Measurements from ENCODE around the gene MET. TPM values are rescaled to one million over a fixed set of nuclear protein-coding genes. Genes with fewer than 3 reads are reported as not detected.

MET gene
- total RNA-seq, 1 experiment from 2014 or later: 5.0 TPM

DNA sequence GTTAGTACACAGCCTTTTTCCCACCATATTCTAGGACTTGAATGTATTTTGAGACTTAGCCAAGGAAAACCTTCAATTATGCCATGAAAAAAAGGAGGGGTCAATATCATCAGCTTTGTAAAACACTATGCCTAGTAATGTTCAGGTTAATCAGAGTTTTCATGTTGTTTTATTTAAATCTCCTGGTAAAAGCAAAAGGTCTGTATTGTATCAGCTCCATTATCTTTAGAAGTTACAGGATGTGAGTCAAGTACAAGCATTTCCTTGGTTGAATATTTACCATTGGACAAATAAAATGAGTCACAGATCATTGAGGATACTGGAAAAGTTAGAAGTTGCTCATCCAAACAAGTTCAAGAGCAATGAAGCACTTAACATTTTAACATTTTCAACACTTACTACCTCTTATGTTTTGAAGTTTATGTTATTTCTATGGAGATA, 100.4 kb downstream of the MET start:
- H3T11ph ChIP-seq (ENCODE audit: low read length): no peak overlapping the region
- no peak overlapping the region for H2BK120ac ChIP-seq (ENCODE audit: low read depth, low read length, poor library complexity, severe bottlenecking)
- H3K79me1 ChIP-seq (ENCODE audit: insufficient read depth, low read depth, low read length, poor library complexity, severe bottlenecking): no peaks in the 10 kb centered on the region
- H2AK5ac ChIP-seq (ENCODE audit: insufficient read length, low read length): no peak overlapping the region
- H3K27me3 ChIP-seq (ENCODE audit: insufficient read depth, low read length): no peaks in the 10 kb centered on the region
- H3K4me3 Mint-ChIP-seq: no peak overlapping the region
- H3K27ac ChIP-seq (ENCODE audit: insufficient read length, low read depth, low read length): no peak overlapping the region
- no peak overlapping the region for H3K4ac ChIP-seq (ENCODE audit: low read depth, low read length)
- no peak overlapping the region for H4K91ac ChIP-seq (ENCODE audit: insufficient read length, low read depth, low read length)
- no peak overlapping the region for H4K8ac ChIP-seq (replicated peaks; ENCODE audit: insufficient read length, low read depth, low read length)
- no peak overlapping the region for H2BK20ac ChIP-seq (ENCODE audit: low read depth, low read length, poor library complexity, severe bottlenecking)
- no peaks in the 10 kb centered on the region for H3K9me3 ChIP-seq (ENCODE audit: control insufficient read depth, low read depth, low read length)
- H3K4me1 ChIP-seq (ENCODE audit: insufficient read depth, low read length): no peaks in the 10 kb centered on the region
- peaks cover 54% of the 10 kb centered on the region for H3K27me3 Mint-ChIP-seq (ENCODE audit: low read depth)
- no peak overlapping the region for H3K56ac ChIP-seq (ENCODE audit: insufficient read length, low read depth, low read length)
- no peak overlapping the region for H3K18ac ChIP-seq (ENCODE audit: insufficient read length, low read depth, low read length)
- H3K9me3 Mint-ChIP-seq: peaks cover 0 to 4% of the 10 kb centered on the region in 2 experiments; a peak in 1 of 5 replicates
- H3K14ac ChIP-seq (ENCODE audit: insufficient read depth, low read length): no peak overlapping the region
- H2BK12ac ChIP-seq (ENCODE audit: insufficient read length, low read depth, low read length): no peak overlapping the region
- H4K5ac ChIP-seq (ENCODE audit: insufficient read length, low read depth, low read length): no peak overlapping the region
- H4K20me1 ChIP-seq (ENCODE audit: control insufficient read depth, insufficient read depth, insufficient read length): no peaks in the 10 kb centered on the region
- H3K79me2 ChIP-seq (ENCODE audit: insufficient read depth, low read length): no peaks in the 10 kb centered on the region
- H3K4me1 Mint-ChIP-seq: peaks cover 7 to 8% of the 10 kb centered on the region in 2 experiments
- H2AFZ ChIP-seq (ENCODE audit: low read length): no peak overlapping the region
- no peak overlapping the region for H3K27ac Mint-ChIP-seq
- no peak for DNase-seq
- H2BK5ac ChIP-seq (ENCODE audit: insufficient read length, low read length): no peak overlapping the region
- no peak overlapping the region for H2BK15ac ChIP-seq (ENCODE audit: low read depth, low read length)
- H3K4me2 ChIP-seq (ENCODE audit: insufficient read depth, insufficient read length, low read length): no peak overlapping the region
- H3K23me2 ChIP-seq (ENCODE audit: insufficient read length, low read depth, low read length, poor library complexity, severe bottlenecking): no peaks in the 10 kb centered on the region
- no peaks in the 10 kb centered on the region for H3K36me3 Mint-ChIP-seq (ENCODE audit: insufficient read depth in 1 of 3, low read depth in 3 of 3)
- no peak overlapping the region for H3K23ac ChIP-seq (ENCODE audit: insufficient read length, low read depth, low read length)
- no peak overlapping the region for H3K9ac ChIP-seq (ENCODE audit: extremely low read depth, insufficient read length, low read length)
- TF ChIP-seq, protein P1, sequence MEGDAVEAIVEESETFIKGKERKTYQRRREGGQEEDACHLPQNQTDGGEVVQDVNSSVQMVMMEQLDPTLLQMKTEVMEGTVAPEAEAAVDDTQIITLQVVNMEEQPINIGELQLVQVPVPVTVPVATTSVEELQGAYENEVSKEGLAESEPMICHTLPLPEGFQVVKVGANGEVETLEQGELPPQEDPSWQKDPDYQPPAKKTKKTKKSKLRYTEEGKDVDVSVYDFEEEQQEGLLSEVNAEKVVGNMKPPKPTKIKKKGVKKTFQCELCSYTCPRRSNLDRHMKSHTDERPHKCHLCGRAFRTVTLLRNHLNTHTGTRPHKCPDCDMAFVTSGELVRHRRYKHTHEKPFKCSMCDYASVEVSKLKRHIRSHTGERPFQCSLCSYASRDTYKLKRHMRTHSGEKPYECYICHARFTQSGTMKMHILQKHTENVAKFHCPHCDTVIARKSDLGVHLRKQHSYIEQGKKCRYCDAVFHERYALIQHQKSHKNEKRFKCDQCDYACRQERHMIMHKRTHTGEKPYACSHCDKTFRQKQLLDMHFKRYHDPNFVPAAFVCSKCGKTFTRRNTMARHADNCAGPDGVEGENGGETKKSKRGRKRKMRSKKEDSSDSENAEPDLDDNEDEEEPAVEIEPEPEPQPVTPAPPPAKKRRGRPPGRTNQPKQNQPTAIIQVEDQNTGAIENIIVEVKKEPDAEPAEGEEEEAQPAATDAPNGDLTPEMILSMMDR (conservative IDR thresholded peaks at IDR 0.05): no peak

All from H9 (cell line).